Ascending aorta (tissue), 2 donors: ENCODE measurements around the gene DNAAF1. TPM values are rescaled to one million over a fixed set of nuclear protein-coding genes. Genes with fewer than 3 reads are reported as not detected.

Experiments used
- DNase-seq, 2 donors: peaks; one replicate each; pipeline ENCODE4 v3.0.0-alpha.2; 2019; ENCODE audit warnings: low spot score in 2 of 2
- H3K27ac ChIP-seq, 2 donors: fragments of 200-600 bp; sonication (generic); one replicate each; pipeline ENCODE4 v1.5.1; 2016 to 2017; ENCODE audit warnings: mild to moderate bottlenecking in 1 of 2
- H3K27me3 ChIP-seq: fragments of 200-600 bp; sonication (generic); one replicate; pipeline ENCODE4 v1.5.1; 2017
- H3K36me3 ChIP-seq, 2 donors: fragments of 200-600 bp; sonication (generic); one replicate each; pipeline ENCODE4 v1.5.1; 2016
- H3K4me1 ChIP-seq, 2 donors: fragments of 200-600 bp; sonication (generic); one replicate each; pipeline ENCODE4 v1.5.1; 2016 to 2017; ENCODE audit warnings: mild to moderate bottlenecking in 1 of 2
- H3K4me3 ChIP-seq, 2 donors: fragments of 200-600 bp; sonication (generic); one replicate each; pipeline ENCODE4 v1.5.1; 2016 to 2017; ENCODE audit warnings: mild to moderate bottlenecking in 1 of 2
- H3K9me3 ChIP-seq, 2 donors: fragments of 200-600 bp; sonication (generic); one replicate each; pipeline ENCODE4 v1.5.1; 2016
- CTCF ChIP-seq, 3 experiments: fragments of 200-600 bp in 2 of 3; fragments of 450-650 bp in 1 of 3; sonication (generic) in 2 of 3; IDR thresholded peaks; one replicate each; pipeline ENCODE4 v1.5.1; 2016 to 2019; ENCODE audit warnings: antibody characterized with exemption in 3 of 3, mild to moderate bottlenecking in 1 of 3, moderate library complexity in 1 of 3
- intact Hi-C: fragments of 100-400 bp; cut with DNase I; formaldehyde crosslinking; loops from one replicate; pipeline ENCODE4 v1.15.1; 2023
- total RNA-seq: library from RNA; depleted of rRNA; stranded (reverse); fragments of >200 nt; gene quantifications from one replicate; pipeline ENCODE4 v1.1.0, GENCODE V29; 2016

The DNAAF1 gene
- total RNA-seq, 1 donor from 2014 or later: not detected

- no peak for TF ChIP-seq CTCF (IDR thresholded peaks at IDR 0.05)
- Histone ChIP-seq H3K4me3 (no peak overlapping the region), H3K36me3 (no peaks in the 10 kb centered on the region), H3K27me3 (no peaks in the 10 kb centered on the region), H3K9me3 (no peaks in the 10 kb centered on the region), H3K27ac (no peak overlapping the region), H3K4me1 (no peaks in the 10 kb centered on the region)
- intact Hi-C loops: no loop called here
- DNase-seq: no peak
Observed at GRCh38 chr16:84220851-84221250, 75.7 kb downstream of the DNAAF1 start.

GRCh38 chr16:84223456-84223855 is 78.3 kb downstream of the DNAAF1 start:
- intact Hi-C loops: no loop called here
- peaks cover 5 to 6% of the 10 kb centered on the region in 2 donors for H3K4me1 ChIP-seq
- no peaks in the 10 kb centered on the region for H3K27me3 ChIP-seq
- no peaks in the 10 kb centered on the region for H3K36me3 ChIP-seq
- no peak overlapping the region for H3K27ac ChIP-seq
- TF ChIP-seq CTCF (IDR thresholded peaks at IDR 0.05): no peak
- DNase-seq: no peak
- H3K9me3 ChIP-seq: no peaks in the 10 kb centered on the region
- H3K4me3 ChIP-seq: no peak overlapping the region

GRCh38 chr16:84224554-84224953 is 79.4 kb downstream of the DNAAF1 start:
- Histone ChIP-seq H3K4me3 (no peak overlapping the region), H3K4me1 (peaks cover 5 to 6% of the 10 kb centered on the region in 2 donors), H3K27me3 (no peaks in the 10 kb centered on the region), H3K36me3 (no peaks in the 10 kb centered on the region), H3K27ac (no peak overlapping the region), H3K9me3 (no peaks in the 10 kb centered on the region)
- no peak for TF ChIP-seq CTCF (IDR thresholded peaks at IDR 0.05)
- DNase-seq: no peak
- intact Hi-C loops: no loop called here

- intact Hi-C loops: no loop called here
- Histone ChIP-seq H3K4me1 (peaks cover 5 to 6% of the 10 kb centered on the region in 2 donors), H3K9me3 (no peaks in the 10 kb centered on the region), H3K27ac (no peak overlapping the region), H3K4me3 (no peak overlapping the region), H3K36me3 (no peaks in the 10 kb centered on the region), H3K27me3 (no peaks in the 10 kb centered on the region)
- no peak for DNase-seq
- no peak for TF ChIP-seq CTCF (IDR thresholded peaks at IDR 0.05)
Observed at GRCh38 chr16:84225126-84225525, 80.0 kb downstream of the DNAAF1 start.

GRCh38 chr16:84225571-84225970 is 80.5 kb downstream of the DNAAF1 start:
- H3K4me3 ChIP-seq: no peak overlapping the region
- H3K36me3 ChIP-seq: no peaks in the 10 kb centered on the region
- DNase-seq: no peak
- TF ChIP-seq CTCF (IDR thresholded peaks at IDR 0.05): no peak
- no peak overlapping the region for H3K27ac ChIP-seq
- H3K9me3 ChIP-seq: no peaks in the 10 kb centered on the region
- H3K4me1 ChIP-seq: peaks cover 5 to 6% of the 10 kb centered on the region in 2 donors
- H3K27me3 ChIP-seq: no peaks in the 10 kb centered on the region
- intact Hi-C loops: no loop called here

- Histone ChIP-seq H3K9me3 (no peaks in the 10 kb centered on the region), H3K36me3 (no peaks in the 10 kb centered on the region), H3K27me3 (no peaks in the 10 kb centered on the region), H3K4me1 (peaks cover 5 to 6% of the 10 kb centered on the region in 2 donors), H3K27ac (no peak overlapping the region), H3K4me3 (no peak overlapping the region)
- TF ChIP-seq CTCF (IDR thresholded peaks at IDR 0.05): no peak
- no peak for DNase-seq
- intact Hi-C loops: no loop called here
Observed at GRCh38 chr16:84226026-84226425, 80.9 kb downstream of the DNAAF1 start.
